SK-MEL-5 (cell line): Measurements from ENCODE around the gene MEPCE. TPM values are rescaled to one million over a fixed set of nuclear protein-coding genes. Genes with fewer than 3 reads are reported as not detected.
A peak's percentile ranks its signal among the peaks of the same experiment; 100 is the strongest.
"Not testable (repeated sequence)": the region's sequence is repeated elsewhere in the genome, so short reads cannot be mapped to it uniquely, and the experiment has no call there.

ENCODE experiments used
- DNase-seq: peaks from one replicate; pipeline ENCODE4 v3.0.0-alpha.2; 2016; ENCODE audit warnings: low read depth, low spot score
- in situ Hi-C: cut with HindIII; loops from 2 replicates; pipeline ENCODE4 v1.10.0; 2016; ENCODE audit warnings: low sequenced_read_pairs, high pct_unique_total_duplicates, low pct_unique_long_range_greater_than_20kb
- total RNA-seq: library from RNA; depleted of rRNA; stranded (reverse); fragments of >200 nt; shearing (Covaris generic); gene quantifications from 2 replicates; pipeline ENCODE4 v1.2.3, GENCODE V29; 2014

The MEPCE gene
- total RNA-seq, 1 experiment from 2014 or later: 48.2 TPM

DNA sequence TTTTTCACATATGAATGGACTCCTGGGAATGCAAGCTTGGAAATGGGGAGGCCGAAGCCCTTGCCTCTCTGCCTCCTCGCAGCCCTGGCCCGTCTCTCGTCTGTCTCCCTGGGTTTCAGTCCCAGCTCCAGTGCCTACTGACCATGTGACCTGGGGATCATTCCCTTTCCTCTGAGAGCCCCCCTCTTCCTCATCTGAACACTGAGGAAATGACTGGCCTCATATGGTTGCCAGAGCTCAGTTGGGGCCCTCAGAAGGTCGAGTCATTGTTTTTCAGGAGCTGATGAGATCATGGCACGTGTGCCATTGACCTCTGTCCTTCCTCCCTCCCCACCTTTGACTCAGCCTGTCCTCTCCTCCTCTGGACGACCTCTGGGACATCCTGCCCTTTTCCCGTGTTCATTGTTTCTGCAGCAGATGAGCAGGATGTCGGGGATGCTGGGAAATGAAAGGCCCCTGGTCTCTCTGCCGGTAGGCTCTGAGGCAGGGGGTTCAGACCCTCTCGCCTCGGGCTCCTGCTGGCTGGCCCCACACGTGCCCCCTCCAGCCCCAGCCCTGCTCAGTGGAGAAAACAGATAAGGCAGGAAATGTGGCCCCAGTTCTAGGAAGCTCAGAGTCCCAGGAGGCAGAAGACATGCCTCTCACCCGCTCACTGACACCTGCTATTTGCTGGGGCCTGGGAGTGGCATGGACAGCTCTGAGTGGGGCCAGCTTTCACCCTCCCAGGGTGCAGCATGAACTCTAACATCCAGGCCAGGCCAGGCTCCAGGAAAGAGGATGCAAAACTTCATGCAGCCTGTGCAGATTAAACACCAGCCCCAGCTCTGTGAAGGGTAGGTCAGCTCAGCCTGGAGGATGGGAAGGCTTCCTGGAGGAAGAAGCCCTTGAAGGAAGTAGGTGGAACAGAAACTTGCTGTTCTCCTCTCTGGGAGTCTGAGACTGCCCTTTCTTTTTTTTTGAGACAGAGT is 15.0 kb downstream of the MEPCE start:
- no peak for DNase-seq
- in situ Hi-C loops: no loop called here

DNA sequence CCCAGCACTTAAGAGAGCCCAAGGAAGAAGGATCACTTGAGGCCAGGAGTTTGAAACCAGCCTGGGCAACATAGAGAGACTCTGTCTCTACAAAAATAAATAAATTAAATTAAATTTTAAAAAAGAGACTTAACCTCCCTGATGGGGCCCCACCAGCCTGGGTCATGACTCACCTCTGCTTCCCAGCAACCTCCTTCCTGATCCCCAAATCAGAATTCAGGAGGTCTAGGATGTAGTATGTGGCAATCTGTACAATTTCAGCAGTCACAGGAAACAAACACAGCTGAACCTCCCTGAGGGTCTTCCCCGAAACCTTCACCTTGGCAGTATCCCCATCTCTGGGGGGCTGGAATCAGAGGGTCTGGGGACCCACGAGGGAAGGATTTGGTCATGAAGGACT is 16.4 kb downstream of the MEPCE start:
- DNase-seq: no peak
- in situ Hi-C loops: no loop called here

DNA sequence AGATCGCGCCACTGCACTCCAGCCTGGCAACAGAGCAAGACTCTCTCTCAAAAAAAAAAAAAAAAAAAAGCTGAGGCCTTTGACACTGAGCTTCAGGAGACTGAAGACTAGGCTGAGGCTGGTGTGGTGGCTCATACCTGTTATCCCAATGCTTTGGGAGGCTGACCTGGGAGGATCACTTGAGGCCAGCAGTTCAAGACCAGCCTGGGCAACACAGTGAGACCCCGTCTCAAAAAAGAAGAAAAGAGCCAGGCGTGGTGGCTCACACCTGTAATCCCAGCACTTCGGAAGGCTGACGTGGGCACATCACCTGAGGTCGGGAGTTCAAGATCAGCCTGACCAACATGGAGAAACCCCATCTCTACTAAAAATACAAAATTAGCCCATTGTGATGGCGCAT is 17.7 kb downstream of the MEPCE start:
- in situ Hi-C loops: not testable (repeated sequence)

DNA sequence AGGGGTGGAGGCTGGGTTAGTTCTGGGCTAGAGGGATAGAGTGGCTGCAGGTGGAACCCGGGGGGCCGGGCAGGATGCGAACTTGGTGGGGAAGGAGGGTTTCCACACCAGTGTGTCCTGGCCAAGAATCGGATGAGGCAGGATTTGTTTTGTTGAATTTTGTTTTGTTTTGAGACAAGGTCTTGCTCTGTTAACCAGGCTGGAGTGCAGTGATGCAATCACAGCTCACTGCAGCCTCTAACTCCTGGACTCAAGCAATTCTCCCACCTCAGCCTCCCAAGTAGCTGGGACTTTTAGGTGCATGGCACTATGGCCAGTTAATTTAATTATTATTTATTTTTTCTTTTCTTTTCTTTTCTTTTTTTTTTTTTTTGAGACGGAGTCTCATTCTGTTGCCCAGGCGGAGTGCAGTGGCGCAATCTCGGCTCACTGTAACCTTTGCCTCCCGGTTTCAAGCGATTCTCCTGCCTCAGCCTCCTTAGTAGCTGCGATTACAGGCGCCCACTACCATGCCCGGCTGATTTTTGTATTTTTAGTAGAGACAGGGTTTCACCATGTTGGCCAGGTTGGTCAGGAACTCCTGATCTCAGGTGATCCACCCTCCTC is 19.7 kb downstream of the MEPCE start:
- no peak for DNase-seq

More for the DNA sequence above, 17.7 kb downstream of the MEPCE start:
- not testable (repeated sequence) for DNase-seq

DNA sequence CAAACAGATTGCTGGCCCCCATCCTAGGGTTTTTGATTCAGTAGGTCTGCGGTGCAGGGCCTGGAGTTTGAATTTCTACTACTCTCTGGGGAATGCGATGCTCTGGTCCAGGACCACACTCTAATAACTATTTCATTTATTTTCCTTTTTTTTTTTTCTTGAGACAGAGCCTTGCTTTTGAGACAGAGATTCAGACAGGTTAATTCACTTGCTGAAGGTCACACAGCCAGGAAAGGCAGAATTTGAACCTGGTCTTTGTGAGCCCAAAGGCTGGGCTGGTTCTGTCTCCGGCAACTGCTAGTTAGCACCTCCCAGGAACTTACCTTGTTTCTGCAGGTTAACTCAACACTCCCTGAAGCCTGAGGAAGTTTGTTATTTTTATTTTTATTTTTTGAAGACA is 22.9 kb downstream of the MEPCE start:
- in situ Hi-C loops: no loop called here
- DNase-seq: no peak

More for the DNA sequence above, 19.7 kb downstream of the MEPCE start:
- in situ Hi-C loops: no loop called here

DNA sequence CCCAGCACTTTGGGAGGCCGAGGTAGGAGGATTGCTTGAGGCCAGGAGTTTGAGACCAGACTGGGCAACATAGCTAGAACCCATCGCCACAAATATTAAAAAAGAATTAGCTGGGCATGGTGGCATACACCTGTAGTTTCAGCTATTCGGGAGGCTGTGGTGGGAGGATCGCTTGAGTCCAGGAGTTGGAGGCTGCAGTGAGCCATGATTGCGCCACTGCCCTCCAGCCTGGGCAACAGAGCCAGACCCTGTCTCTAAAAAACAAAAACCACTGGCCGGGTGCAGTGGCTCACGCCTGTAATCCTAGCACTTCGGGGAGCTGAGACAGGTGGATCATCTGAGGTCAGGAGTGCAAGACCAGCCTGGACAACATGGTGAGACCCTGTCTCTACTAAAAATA is 24.2 kb downstream of the MEPCE start:
- in situ Hi-C loops: not testable (repeated sequence)

DNA sequence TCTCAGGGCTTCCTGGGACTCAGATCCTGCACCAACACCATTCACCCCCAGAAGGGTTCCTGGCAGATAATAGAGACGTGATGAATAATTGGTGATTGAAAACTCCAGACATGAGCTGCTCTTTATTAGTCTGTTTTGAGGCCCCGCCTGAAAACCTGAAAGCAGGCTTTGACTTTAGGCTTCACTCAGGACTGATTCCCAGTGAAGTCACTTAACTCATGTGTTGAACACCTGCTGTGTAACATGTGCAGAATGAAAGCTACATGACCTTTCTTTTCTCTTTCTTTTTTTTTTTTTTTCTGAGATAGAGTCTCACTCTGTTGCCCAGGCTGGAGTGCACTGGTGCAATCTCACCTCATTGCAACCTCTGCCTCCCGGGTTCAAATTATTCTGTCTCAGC is 25.6 kb downstream of the MEPCE start:
- in situ Hi-C loops: no loop called here
- DNase-seq: no peak

More for the DNA sequence above, 24.2 kb downstream of the MEPCE start:
- DNase-seq: not testable (repeated sequence)

DNA sequence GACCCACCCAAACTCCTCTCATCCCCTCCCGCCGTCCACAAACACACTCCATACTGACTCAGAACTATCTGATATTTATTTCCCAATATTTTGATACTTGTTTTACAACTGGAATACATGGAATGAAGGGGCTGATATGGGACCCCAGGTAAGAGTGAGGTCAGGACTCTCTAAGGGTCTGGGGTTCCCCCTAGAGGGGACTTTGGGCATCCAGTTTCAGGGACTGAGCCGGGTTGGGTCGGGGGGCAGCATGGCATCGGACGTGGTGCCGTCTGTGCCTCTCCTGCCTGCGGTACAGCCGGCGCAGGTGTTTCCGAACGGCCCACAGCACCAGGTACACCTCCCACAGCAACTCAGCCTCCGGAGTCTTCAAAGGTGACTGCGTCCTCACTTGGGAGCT is 26.9 kb downstream of the MEPCE start:
- no peak for DNase-seq
- in situ Hi-C loops: no loop called here

DNA sequence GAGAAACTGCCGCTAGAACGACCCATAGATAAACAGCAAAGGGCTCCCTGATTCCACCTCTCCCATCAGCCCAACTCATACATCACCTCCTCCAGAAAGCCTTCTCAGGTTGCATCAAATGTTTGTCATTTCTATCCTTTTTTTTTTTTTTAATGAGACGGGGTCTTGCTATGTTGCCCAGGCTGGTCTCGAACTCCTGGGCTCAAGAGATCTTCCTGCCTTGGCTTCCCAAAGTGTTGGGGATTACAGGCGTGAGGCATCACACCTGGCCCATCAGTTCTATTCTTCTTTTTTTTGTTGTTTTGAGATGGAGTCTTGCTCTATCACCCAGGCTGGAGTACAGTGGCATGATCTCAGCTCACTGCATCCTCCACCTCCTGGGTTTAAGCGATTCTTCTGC is 27.4 kb downstream of the MEPCE start:
- in situ Hi-C loops: no loop called here
- no peak for DNase-seq

DNA sequence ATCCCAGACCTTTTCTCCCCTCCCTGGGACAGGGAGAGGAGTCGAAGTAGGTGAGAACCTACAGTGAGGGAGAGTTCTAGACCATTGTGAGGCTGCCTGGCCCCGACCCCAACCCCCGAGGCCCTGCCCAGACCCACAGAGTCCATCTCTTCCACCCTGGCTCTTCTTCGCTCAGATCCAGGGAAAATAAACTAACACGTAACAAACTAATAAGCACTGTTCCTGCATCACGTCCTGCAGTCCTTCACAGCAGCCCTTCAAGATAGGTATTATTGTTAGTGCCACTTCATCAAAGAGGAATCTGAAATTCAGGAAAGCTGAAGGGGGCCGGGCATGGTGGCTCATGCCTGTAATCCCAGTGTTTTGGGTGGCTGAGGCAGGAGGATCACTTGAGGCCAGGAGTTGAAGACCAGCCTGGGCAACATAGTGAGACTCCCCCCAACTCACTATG is 34.6 kb downstream of the MEPCE start, which contains the start of gene SPACDR:
TSS of gene SPACDR (minus strand) at position 51 of the 451 bp plus-strand sequence. CDS start 235 bp downstream, outside the sequence.
- DNase-seq: no peak

DNA sequence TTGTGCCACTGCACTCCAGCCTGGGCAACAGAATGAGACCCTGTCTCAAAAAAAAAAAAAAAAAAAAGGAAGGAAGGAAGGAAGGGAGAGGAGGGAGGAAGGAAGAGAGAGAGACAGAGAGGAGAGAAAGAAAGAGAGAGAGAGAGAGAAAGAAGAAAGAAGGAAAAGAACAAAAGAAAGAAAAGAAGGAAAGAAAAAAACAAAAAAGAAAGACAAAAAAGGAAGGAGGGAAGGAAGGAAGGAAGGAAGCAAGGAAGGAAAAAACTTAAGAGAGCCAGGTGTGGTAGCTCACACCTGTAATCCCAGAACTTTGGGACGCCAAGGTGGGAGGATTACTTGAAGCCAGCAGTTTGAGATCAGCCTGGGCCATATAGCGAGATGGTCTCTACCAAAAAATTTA is 35.2 kb downstream of the MEPCE start:
- in situ Hi-C loops: no loop called here
- no peak for DNase-seq

More for the DNA sequence above, 34.6 kb downstream of the MEPCE start, which contains the start of gene SPACDR:
- in situ Hi-C loops: no loop called here

DNA sequence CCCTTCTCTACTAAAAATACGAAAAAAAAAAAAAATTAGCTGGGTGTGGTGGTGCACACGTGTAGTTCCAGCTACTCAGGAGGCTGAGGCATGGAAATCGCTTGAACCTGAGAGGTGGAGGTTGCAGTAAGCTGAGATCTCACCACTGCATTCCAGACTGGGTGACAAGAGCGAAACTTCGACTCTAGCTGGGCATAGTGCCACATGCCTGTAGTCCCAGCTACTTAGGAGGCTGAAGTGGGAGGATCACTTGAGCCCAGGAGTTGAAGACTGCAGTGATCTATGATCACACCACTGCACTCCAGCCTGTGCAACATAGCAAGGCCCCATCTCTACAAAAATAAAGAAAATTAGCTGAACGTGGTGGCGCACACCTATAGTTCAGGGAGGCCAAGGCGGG is 35.7 kb downstream of the MEPCE start:
- in situ Hi-C loops: no loop called here
- no peak for DNase-seq

DNA sequence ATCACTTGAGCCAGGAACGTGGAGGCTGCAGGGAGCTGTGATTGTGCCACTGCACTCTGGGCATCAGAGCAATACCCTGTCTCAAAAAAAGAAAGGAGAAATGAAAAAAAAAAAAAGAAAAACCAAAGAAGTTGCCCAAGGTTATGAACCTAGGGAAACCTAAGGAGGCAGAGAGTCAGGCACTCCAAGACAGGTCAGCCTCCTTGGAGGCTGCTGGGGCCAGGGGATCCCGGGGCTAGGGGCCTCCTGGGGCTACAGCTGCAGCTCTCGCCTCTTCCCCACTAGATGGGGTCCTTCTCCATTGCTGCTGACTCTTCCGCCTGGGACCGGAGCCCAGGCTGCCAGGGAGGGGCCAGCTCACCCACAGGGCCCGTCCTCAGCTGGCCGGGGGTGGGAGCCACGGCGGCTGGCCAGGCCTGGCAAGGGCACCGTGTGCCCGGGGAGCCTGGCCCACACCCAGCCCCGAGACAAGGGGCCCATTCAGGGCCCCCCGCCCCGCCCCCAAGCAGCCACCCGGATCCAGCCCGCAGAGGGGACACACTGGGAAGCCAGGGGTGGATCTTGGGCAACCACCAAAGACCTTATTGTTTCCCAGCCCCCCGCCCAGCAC is 36.2 kb downstream of the MEPCE start:
- in situ Hi-C loops: no loop called here
- DNase-seq: peak; percentile 93

DNA sequence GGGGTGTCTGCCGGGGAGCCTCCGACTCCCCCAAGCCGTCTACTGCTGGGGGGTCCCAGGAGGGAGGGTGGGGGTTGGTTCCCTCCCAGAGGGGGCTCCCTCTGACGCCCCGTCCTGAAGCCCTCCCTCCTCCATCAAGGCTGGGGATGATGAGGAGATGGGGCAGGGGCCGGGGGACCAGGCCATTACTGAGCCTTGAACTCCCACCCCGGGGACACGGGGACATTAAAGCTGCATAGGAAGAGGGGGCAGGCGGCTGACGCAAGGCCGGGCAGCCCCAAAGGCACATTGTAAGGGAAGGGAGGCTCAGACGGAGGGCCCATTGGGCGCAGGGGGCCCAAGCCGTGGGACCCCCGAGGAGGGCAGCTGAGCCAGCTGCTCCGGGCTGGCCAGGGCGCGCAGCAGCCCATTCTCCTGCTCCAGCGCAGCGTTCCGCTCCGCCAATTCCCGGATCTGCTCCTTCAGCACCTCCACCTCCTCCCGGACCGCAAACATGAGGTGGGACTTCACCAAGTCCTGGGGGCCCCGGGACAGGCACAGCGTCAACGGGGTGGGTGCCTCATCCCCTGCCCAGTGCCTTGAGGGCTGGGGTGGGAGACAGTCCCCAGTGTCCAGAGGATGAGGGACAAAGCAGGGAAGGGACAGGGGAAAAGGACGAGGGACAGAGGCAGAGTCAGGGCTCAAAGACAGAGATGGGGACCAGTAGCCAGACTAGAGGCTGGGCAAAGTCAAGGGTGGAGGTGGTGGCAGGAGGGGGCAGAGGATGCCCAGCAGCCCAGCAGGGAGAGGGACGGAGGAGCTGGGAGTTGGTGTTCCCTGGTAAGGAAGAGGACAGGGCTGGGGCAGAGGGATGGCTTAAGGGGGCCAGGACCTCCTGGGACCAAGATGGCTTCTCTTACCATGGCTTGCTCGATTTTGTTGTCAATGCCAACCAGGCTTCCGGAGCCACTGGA is 37.3 kb downstream of the MEPCE start:
- DNase-seq: no peak
- in situ Hi-C loops: no loop called here

DNA sequence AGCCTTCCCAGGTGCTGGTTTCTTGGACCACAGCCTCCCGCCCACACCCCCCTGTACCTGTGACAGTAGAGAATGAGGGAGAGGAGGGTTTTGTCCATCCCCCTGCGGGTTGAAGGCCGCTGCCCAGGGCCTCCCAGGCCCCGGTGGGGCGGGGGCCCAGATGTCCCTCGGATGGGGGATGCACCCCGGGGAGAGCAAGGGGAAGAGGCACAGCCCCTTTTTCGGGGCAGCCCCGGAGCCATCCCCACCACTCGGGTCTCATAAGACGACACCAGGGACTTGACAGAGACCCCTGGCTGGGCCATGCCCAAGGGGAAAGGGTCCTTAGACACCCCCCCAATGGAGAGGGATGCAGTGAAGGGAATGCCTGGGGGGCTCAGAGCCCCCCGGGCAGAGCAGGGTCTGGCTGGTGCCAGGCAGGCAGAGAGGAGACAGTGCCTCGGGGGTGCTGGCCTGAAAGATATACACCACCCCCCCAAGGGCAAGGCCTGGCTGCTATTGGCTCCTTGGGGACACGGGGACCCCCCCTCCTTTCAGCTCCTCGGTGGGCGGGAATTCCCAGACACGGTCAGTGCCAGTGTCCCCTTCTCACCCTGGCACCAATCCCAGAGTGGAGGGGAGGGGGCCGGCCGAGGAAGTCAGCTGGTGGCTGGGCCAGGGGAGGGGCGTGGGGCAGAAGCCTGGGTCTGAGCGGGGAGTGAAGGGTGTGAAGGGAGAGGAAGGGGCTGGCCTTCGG is 38.2 kb downstream of the MEPCE start:
- no peak for DNase-seq
- in situ Hi-C loops: no loop called here

DNA sequence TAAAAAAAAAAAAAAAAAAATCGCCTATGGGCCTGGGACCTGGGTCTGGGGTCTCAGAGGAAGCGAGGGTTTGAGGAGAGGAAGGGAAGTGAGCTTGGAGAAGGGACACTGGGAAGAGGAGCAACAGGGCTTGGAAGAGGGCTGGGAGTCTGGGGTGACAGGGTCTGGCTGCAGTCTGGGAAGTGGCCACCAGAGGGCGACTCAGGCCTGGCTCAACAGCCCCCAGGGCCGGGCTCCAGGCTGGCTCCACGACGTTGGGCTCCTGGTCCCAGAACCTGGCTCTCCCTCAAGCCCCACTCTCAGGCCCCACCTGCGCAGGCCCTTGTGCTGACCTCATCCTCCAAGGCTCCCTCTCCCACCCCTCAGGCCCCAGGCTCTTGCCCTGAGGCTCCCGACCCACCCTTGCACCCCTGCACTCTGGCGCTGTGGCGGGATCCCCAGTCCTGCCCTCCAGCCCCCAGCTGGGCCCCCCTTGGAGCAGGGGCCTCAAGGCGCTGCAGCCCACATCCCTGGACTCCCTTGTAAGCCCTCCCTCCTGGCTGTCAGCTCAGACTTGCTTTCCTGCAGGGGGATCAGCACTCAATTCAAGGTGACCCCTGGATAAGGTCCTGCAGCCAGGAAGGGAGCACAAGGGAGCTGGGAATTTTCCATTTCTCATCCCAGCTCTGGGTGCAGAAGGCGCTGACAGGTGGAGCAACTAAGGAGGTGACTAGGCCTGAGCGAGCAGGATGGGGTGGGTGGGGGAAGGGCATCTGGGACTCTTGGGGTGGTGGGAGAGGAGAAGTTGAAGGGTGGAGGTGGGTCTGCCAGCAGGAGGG is 39.8 kb downstream of the MEPCE start:
- peak; percentile 84 for DNase-seq
- in situ Hi-C loops: no loop called here
